Suppressor macrophage treated with lipopolysaccharide for 4 hours (primary cell): ENCODE data around the gene SLC26A3.
"Not testable (repeated sequence)": the region's sequence is repeated elsewhere in the genome, so short reads cannot be mapped to it uniquely, and the experiment has no call there.

Experiments used
- DNase-seq: peaks from one replicate; pipeline ENCODE4 v3.0.0-alpha.2; 2020

The SLC26A3 gene

GRCh38 chr7:107803009-107803610, at the start of gene SLC26A3:
Gene SLC26A3, minus strand, starts transcription at chr7:107803223. Its CDS starts 8,714 bp downstream, at chr7:107794509.
- DNase-seq: no peak

- DNase-seq: no peak
These were observed 47.6 kb upstream of the SLC26A3 start for GRCh38 chr7:107850643-107851042.

GRCh38 chr7:107850216-107850615, 47.2 kb upstream of the SLC26A3 start:
- no peak for DNase-seq

GRCh38 chr7:107848211-107848610, 45.2 kb upstream of the SLC26A3 start:
- not testable (repeated sequence) for DNase-seq

- not testable (repeated sequence) for DNase-seq
These were observed 44.8 kb upstream of the SLC26A3 start for GRCh38 chr7:107847836-107848175.

- no peak for DNase-seq
These were observed 44.3 kb upstream of the SLC26A3 start for GRCh38 chr7:107847168-107847835.

GRCh38 chr7:107846324-107846723, 43.3 kb upstream of the SLC26A3 start:
- no peak for DNase-seq

- DNase-seq: no peak
These were observed 40.2 kb upstream of the SLC26A3 start for GRCh38 chr7:107843184-107843583.

GRCh38 chr7:107842213-107842612, 39.2 kb upstream of the SLC26A3 start:
- no peak for DNase-seq

GRCh38 chr7:107838816-107839565, 36.0 kb upstream of the SLC26A3 start:
- no peak for DNase-seq

- no peak for DNase-seq
These were observed 35.1 kb upstream of the SLC26A3 start for GRCh38 chr7:107838024-107838601.

- no peak for DNase-seq
These were observed 34.1 kb upstream of the SLC26A3 start for GRCh38 chr7:107837145-107837512.

- no peak for DNase-seq
These were observed 33.5 kb upstream of the SLC26A3 start for GRCh38 chr7:107836237-107837144.

- no peak for DNase-seq
These were observed 31.4 kb upstream of the SLC26A3 start for GRCh38 chr7:107834401-107834800.

GRCh38 chr7:107833684-107834106, 30.7 kb upstream of the SLC26A3 start:
- DNase-seq: no peak

GRCh38 chr7:107830420-107830819, 27.4 kb upstream of the SLC26A3 start:
- no peak for DNase-seq

GRCh38 chr7:107828540-107828939, 25.5 kb upstream of the SLC26A3 start:
- no peak for DNase-seq

GRCh38 chr7:107827501-107827900, 24.5 kb upstream of the SLC26A3 start:
- no peak for DNase-seq

GRCh38 chr7:107826451-107826850, 23.4 kb upstream of the SLC26A3 start:
- DNase-seq: no peak

GRCh38 chr7:107824858-107825257, 21.8 kb upstream of the SLC26A3 start:
- no peak for DNase-seq

GRCh38 chr7:107818622-107819021, 15.6 kb upstream of the SLC26A3 start:
- DNase-seq: no peak

GRCh38 chr7:107816011-107816566, 13.1 kb upstream of the SLC26A3 start:
- DNase-seq: peak; percentile 7
